Measurements from ENCODE around the gene ZNF366. TPM values are rescaled to one million over a fixed set of nuclear protein-coding genes. Genes with fewer than 3 reads are reported as not detected.

ZNF366 gene
- total RNA-seq, 1 donor from 2014 or later: not detected

DNA sequence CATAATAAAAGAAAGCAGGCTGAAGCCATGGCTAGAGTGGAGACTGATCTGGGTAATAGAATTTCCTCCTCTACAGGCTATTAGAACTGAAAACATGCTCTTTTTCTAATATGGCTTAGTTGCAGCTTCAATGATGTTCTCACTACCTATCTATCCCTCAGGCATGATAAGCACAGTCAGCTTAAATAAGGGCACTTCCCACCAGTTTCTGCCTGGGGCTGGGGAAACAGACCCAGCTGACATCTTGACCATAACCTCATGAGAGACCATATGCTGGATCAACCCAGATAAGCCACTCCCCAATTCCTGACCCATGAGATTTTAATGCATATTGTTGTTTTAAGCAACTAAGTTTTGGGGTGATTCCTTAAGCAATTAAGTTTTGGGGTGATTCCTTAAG lies 81.2 kb downstream of the ZNF366 start:
- TF ChIP-seq, protein P1, sequence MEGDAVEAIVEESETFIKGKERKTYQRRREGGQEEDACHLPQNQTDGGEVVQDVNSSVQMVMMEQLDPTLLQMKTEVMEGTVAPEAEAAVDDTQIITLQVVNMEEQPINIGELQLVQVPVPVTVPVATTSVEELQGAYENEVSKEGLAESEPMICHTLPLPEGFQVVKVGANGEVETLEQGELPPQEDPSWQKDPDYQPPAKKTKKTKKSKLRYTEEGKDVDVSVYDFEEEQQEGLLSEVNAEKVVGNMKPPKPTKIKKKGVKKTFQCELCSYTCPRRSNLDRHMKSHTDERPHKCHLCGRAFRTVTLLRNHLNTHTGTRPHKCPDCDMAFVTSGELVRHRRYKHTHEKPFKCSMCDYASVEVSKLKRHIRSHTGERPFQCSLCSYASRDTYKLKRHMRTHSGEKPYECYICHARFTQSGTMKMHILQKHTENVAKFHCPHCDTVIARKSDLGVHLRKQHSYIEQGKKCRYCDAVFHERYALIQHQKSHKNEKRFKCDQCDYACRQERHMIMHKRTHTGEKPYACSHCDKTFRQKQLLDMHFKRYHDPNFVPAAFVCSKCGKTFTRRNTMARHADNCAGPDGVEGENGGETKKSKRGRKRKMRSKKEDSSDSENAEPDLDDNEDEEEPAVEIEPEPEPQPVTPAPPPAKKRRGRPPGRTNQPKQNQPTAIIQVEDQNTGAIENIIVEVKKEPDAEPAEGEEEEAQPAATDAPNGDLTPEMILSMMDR (IDR thresholded peaks at IDR 0.05; ENCODE audit: insufficient read depth, low read depth, low read length): no peak
- TF ChIP-seq EZH2 (IDR thresholded peaks at IDR 0.05; ENCODE audit: insufficient read depth, low read length): no peak
- H3K4me2 ChIP-seq (ENCODE audit: low read length): no peak overlapping the region
- H3K27ac ChIP-seq (ENCODE audit: low read depth, low read length): no peak overlapping the region
- Mint-ChIP-seq H3K36me3 (ENCODE audit: low read depth, unreplicated experiment) (no peaks in the 10 kb centered on the region), H3K9me3 (ENCODE audit: unreplicated experiment) (no peaks in the 10 kb centered on the region), H3K4me1 (ENCODE audit: low read depth, unreplicated experiment) (peaks cover 25% of the 10 kb centered on the region), H3K27me3 (ENCODE audit: low read depth, unreplicated experiment) (peaks cover 1% of the 10 kb centered on the region), H3K27ac (ENCODE audit: unreplicated experiment) (no peak overlapping the region), H3K4me3 (ENCODE audit: unreplicated experiment) (no peak overlapping the region)
- no peaks in the 10 kb centered on the region for H3K36me3 ChIP-seq (ENCODE audit: insufficient read depth, low read length)
- DNase-seq (ENCODE audit: low read depth): no peak
- no peak overlapping the region for H3K9ac ChIP-seq (ENCODE audit: low read length)
- H3K4me3 ChIP-seq (ENCODE audit: insufficient read depth, low read depth, low read length): no peak overlapping the region
- no peak for FAIRE-seq
- no peaks in the 10 kb centered on the region for H3K9me3 ChIP-seq (ENCODE audit: insufficient read depth, low read depth, low read length)
- no peaks in the 10 kb centered on the region for H4K20me1 ChIP-seq (ENCODE audit: insufficient read depth, low read length)
- H3K4me1 ChIP-seq (ENCODE audit: insufficient read depth, low read length): peaks cover 6% of the 10 kb centered on the region
- H3K27me3 ChIP-seq (ENCODE audit: insufficient read depth, low read length): no peaks in the 10 kb centered on the region
- H3K79me2 ChIP-seq (ENCODE audit: insufficient read depth, low read length): no peaks in the 10 kb centered on the region
- H2AFZ ChIP-seq (ENCODE audit: low read depth, low read length): no peak overlapping the region

DNA sequence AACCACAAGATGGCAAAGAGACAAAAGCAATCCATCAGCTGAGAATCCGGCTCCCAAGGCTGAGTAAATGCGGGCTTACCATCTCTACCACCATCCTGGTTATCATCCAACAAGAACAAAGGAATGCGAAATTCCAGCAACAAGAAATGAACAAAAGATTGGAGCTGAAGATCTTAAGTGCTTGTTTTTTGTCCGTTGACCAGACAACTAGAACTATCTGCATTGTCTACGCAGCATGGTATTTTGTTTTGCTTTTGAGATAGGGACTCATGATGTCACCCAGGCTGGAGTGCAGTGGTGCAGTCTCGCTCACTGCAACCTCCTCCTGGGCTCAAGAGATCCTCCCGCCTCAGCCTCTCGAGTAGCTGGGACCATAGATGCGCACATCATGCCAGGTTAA lies 88.9 kb downstream of the ZNF366 start:
- Histone ChIP-seq H3K4me2 (ENCODE audit: low read length) (no peak overlapping the region), H2AFZ (ENCODE audit: low read depth, low read length) (no peak overlapping the region), H3K79me2 (ENCODE audit: insufficient read depth, low read length) (no peaks in the 10 kb centered on the region), H3K9ac (ENCODE audit: low read length) (no peak overlapping the region), H3K27ac (ENCODE audit: low read depth, low read length) (no peak overlapping the region), H3K27me3 (ENCODE audit: insufficient read depth, low read length) (no peaks in the 10 kb centered on the region), H4K20me1 (ENCODE audit: insufficient read depth, low read length) (no peaks in the 10 kb centered on the region), H3K36me3 (ENCODE audit: insufficient read depth, low read length) (no peaks in the 10 kb centered on the region), H3K9me3 (ENCODE audit: insufficient read depth, low read depth, low read length) (no peaks in the 10 kb centered on the region), H3K4me3 (ENCODE audit: insufficient read depth, low read depth, low read length) (no peak overlapping the region), H3K4me1 (ENCODE audit: insufficient read depth, low read length) (no peaks in the 10 kb centered on the region)
- FAIRE-seq (no peak), DNase-seq (ENCODE audit: low read depth) (peak; percentile 49)
- Mint-ChIP-seq H3K27ac (ENCODE audit: unreplicated experiment) (no peak overlapping the region), H3K36me3 (ENCODE audit: low read depth, unreplicated experiment) (peaks cover 2% of the 10 kb centered on the region), H3K4me1 (ENCODE audit: low read depth, unreplicated experiment) (no peaks in the 10 kb centered on the region), H3K9me3 (ENCODE audit: unreplicated experiment) (peaks cover 8% of the 10 kb centered on the region), H3K4me3 (ENCODE audit: unreplicated experiment) (no peak overlapping the region), H3K27me3 (ENCODE audit: low read depth, unreplicated experiment) (no peaks in the 10 kb centered on the region)
- no peak for TF ChIP-seq EZH2 (IDR thresholded peaks at IDR 0.05; ENCODE audit: insufficient read depth, low read length)
- TF ChIP-seq, protein P1 (IDR thresholded peaks at IDR 0.05; ENCODE audit: insufficient read depth, low read depth, low read length): no peak

DNA sequence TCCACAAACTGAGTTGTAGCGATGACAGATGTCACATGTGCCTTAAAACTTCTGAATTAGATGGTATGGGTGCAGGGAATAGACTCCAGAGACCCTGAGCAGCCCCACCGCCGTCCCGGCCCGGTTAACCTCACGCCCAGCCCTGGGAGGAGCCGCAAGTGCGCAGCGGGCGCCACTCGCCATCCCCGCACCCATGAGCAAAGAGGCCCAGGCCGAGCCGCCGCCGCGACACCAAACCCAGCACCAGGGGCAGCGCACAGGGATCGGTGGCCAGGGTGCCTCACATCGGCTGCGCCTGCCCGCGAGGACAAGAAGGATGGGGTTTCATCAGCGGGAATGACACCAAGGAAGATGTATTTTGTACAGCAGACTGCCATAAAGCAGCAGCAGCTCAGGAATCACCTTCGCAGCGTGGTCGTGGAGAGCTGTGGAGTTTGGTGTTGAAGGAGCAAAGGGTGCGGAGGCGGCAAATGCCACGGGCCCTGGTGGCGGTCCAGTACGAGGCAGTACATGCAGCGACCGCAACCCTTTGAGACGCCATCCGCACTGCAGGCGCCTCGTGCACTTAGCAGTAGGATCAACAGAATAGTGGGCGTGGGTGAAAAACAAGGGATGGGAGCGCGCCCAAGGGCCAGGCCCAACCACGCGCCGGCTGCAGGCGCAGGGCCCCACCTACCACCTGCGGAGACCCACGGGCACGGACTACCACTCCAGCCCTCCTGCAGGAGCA lies 89.7 kb downstream of the ZNF366 start:
- peaks cover 2% of the 10 kb centered on the region for H3K36me3 Mint-ChIP-seq (ENCODE audit: low read depth, unreplicated experiment)
- no peak overlapping the region for H3K4me3 ChIP-seq (ENCODE audit: insufficient read depth, low read depth, low read length)
- H3K36me3 ChIP-seq (ENCODE audit: insufficient read depth, low read length): no peaks in the 10 kb centered on the region
- H3K9me3 Mint-ChIP-seq (ENCODE audit: unreplicated experiment): peaks cover 8% of the 10 kb centered on the region
- no peaks in the 10 kb centered on the region for H4K20me1 ChIP-seq (ENCODE audit: insufficient read depth, low read length)
- no peak overlapping the region for H3K4me2 ChIP-seq (ENCODE audit: low read length)
- H3K27ac Mint-ChIP-seq (ENCODE audit: unreplicated experiment): no peak overlapping the region
- no peaks in the 10 kb centered on the region for H3K27me3 ChIP-seq (ENCODE audit: insufficient read depth, low read length)
- no peak for TF ChIP-seq EZH2 (IDR thresholded peaks at IDR 0.05; ENCODE audit: insufficient read depth, low read length)
- TF ChIP-seq, protein P1 (IDR thresholded peaks at IDR 0.05; ENCODE audit: insufficient read depth, low read depth, low read length): no peak
- no peaks in the 10 kb centered on the region for H3K4me1 Mint-ChIP-seq (ENCODE audit: low read depth, unreplicated experiment)
- DNase-seq (ENCODE audit: low read depth) (no peak), FAIRE-seq (no peak)
- no peaks in the 10 kb centered on the region for H3K27me3 Mint-ChIP-seq (ENCODE audit: low read depth, unreplicated experiment)
- no peaks in the 10 kb centered on the region for H3K79me2 ChIP-seq (ENCODE audit: insufficient read depth, low read length)
- H3K4me1 ChIP-seq (ENCODE audit: insufficient read depth, low read length): peaks cover 4% of the 10 kb centered on the region
- no peaks in the 10 kb centered on the region for H3K9me3 ChIP-seq (ENCODE audit: insufficient read depth, low read depth, low read length)
- H2AFZ ChIP-seq (ENCODE audit: low read depth, low read length): no peak overlapping the region
- H3K27ac ChIP-seq (ENCODE audit: low read depth, low read length): no peak overlapping the region
- H3K4me3 Mint-ChIP-seq (ENCODE audit: unreplicated experiment): no peak overlapping the region
- no peak overlapping the region for H3K9ac ChIP-seq (ENCODE audit: low read length)

Measured in astrocyte (in vitro differentiated cells and primary cell).